AG04449 (cell line): Measurements from ENCODE around the gene CCDC50.

Experiments used
- CTCF ChIA-PET: fragments of 350-600 bp; formaldehyde crosslinking; extraction: SDS; loops from one replicate; lab custom pipeline; 2021; ENCODE audit warnings: antibody characterized with exemption; lab: Yijun Ruan, JAX
- POLR2A ChIA-PET: fragments of 400-600, 350-600 bp; formaldehyde crosslinking; extraction: SDS; loops from one replicate; lab custom pipeline; 2020; ENCODE audit warnings: antibody characterized with exemption, inconsistent platforms; lab: Yijun Ruan, JAX
- DNase-seq: peaks from one replicate; pipeline ENCODE4 v3.0.0-alpha.2; 2010; ENCODE audit warnings: low read depth, low spot score
- H3K4me3 ChIP-seq: 2 replicates; pipeline ENCODE4 v1.5.1; 2011; ENCODE audit warnings: low read depth, mild to moderate bottlenecking, control low read depth, low read length
- TF ChIP-seq, protein P1 (sequence below): IDR thresholded peaks from one replicate; pipeline ENCODE4 v1.5.1; 2011; ENCODE audit warnings: mild to moderate bottlenecking, moderate library complexity, low read length, control low read depth, inconsistent platforms; ENCODE audit not compliant: insufficient read depth; ENCODE audit errors: missing control alignments

CCDC50 gene

DNA sequence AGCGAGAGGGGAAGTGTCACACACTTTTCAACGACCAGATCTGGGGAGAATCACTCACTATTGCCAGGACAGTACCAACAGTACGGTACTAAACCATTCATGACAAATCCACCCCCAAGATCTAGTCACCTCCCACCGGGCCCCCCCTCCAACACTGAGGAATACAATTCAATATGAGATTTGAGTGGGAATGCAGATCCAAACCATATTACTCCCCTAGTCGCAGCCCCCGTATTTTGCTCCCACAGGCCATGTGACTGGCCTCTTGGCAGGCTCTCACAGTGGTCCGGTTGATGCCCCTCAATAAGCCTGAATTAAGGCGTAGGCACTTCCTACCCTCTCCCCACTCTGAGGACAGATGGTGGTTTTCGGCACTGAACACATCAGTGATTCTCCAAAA, 86.4 kb downstream of the CCDC50 start:
- POLR2A ChIA-PET = no interaction called here
- CTCF ChIA-PET = interaction anchor here (3.3 kb wide), 1 partner anchor 1029 kb away, joined by 34 read pairs; no protein-coding TSS in a partner anchor
- no peak overlapping the region for H3K4me3 ChIP-seq
- TF ChIP-seq, protein P1, sequence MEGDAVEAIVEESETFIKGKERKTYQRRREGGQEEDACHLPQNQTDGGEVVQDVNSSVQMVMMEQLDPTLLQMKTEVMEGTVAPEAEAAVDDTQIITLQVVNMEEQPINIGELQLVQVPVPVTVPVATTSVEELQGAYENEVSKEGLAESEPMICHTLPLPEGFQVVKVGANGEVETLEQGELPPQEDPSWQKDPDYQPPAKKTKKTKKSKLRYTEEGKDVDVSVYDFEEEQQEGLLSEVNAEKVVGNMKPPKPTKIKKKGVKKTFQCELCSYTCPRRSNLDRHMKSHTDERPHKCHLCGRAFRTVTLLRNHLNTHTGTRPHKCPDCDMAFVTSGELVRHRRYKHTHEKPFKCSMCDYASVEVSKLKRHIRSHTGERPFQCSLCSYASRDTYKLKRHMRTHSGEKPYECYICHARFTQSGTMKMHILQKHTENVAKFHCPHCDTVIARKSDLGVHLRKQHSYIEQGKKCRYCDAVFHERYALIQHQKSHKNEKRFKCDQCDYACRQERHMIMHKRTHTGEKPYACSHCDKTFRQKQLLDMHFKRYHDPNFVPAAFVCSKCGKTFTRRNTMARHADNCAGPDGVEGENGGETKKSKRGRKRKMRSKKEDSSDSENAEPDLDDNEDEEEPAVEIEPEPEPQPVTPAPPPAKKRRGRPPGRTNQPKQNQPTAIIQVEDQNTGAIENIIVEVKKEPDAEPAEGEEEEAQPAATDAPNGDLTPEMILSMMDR = no peak
- DNase-seq = no peak

DNA sequence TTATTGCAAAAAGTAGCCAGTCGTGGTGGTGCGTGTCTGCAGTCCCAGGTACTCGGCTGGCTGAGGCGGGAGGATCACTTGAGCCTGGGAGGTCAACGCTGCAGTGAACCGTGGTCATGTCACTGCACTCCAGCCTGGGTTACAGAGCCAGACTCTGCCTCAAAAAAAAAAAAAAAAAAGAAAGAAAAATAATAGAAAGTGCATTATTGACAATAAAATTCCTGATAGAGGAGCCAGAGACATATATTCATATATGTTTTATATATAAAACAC, 88.2 kb downstream of the CCDC50 start:
- H3K4me3 ChIP-seq = no peak overlapping the region
- POLR2A ChIA-PET = no interaction called here
- TF ChIP-seq, protein P1 = no peak
- DNase-seq = no peak
- CTCF ChIA-PET = no interaction called here

DNA sequence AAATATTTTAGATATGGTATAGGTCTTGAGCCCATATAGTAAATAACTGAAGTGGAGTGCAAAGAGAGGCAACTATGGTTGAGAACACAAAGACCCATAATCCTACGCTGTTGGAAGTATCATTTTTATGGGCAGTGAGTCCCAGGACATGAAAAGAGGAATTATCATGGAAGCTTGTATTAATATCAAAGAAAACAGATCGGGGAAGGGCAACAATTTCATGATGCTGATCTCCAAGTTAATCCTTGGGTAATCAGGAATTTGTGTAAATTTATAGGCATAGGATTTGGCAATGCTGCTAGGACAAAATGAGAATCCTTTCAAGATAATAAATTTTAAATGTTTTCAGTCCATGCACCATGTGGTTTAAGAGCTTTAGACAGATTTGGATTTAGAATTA, 91.6 kb downstream of the CCDC50 start:
- H3K4me3 ChIP-seq = no peak overlapping the region
- ChIA-PET POLR2A (no interaction called here), CTCF (interaction anchor here (1.7 to 2.5 kb wide), 2 partner anchors 389 to 1024 kb away, joined by 4 to 16 read pairs; no protein-coding TSS in a partner anchor)
- TF ChIP-seq, protein P1 = no peak
- no peak for DNase-seq

DNA sequence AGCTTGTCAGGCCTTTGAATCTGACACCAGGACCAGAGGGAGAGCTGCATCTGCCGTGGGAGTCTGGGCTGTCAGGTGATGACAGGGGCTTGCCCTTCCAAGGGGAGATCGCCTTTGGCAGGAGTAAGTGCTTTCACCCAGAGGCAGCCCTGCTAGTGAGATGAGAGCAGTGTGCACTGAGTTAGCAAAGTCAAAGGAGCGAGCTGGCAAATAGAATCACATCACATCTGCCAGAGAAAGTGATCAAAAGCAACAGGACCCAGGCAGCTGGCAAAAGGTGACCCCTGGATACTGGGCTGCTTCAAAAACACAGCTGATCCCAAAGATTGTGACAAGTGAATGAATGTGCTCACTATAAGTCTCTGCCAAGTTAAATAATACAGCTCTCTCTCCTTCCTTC, 95.7 kb downstream of the CCDC50 start:
- ChIA-PET POLR2A (no interaction called here), CTCF (interaction anchor here (2.1 kb wide), 1 partner anchor 1019 kb away, joined by 11 read pairs; no protein-coding TSS in a partner anchor)
- TF ChIP-seq, protein P1 = no peak

DNA sequence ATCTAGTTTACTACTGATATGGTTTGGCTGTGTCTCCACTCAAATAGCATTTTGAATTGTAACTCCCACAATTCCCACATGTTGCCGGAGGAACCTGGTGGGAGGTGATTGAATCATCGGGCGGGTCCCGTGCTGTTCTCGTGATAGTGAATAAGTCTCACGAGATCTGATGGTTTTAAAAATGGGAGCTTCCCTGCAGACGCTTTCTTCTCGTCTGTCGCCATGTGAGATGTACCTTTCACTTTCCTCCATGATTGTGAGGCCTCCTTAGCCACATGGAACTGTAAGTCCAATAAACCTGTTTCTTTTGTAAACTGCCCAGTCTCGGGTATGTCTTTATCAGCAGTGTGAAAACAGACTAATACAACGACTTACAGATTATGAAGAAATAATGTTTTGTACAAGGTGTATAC, 96.1 kb downstream of the CCDC50 start:
- ChIA-PET CTCF (no interaction called here), POLR2A (no interaction called here)
- DNase-seq = no peak
- no peak overlapping the region for H3K4me3 ChIP-seq
- TF ChIP-seq, protein P1 = no peak

More for the DNA sequence above, 95.7 kb downstream of the CCDC50 start:
- no peak overlapping the region for H3K4me3 ChIP-seq
- no peak for DNase-seq

DNA sequence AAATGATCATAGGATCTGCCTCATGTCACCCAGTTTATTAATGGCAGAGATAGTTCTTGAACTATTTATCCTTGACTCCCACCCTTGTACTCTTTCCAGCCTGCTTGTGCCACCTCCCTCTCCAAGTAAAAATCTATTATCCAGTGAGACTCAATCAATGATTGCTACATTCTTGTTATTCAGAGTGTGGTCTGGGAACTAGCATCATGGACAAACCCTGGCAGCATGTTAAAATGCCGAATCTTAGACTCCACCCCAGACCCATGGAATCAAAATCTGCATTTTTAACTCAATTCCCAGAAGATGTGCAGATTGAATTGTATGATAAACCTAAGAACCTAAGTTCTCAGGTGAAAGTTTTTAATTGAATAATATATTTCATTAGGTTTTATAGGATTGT, 97.1 kb downstream of the CCDC50 start:
- TF ChIP-seq, protein P1 = no peak
- DNase-seq = no peak
- no peak overlapping the region for H3K4me3 ChIP-seq
- ChIA-PET POLR2A (no interaction called here), CTCF (no interaction called here)
